ENCODE measurements around the gene TTC32.
"Not testable (repeated sequence)": the region's sequence is repeated elsewhere in the genome, so short reads cannot be mapped to it uniquely, and the experiment has no call there.

The TTC32 gene

GRCh38 chr2:19901442-19902215, at the start of gene TTC32:
TTC32 (minus strand) TSS chr2:19901983; CDS start chr2:19901854, 129 bp downstream.
- peak; percentile 82 to 85 for DNase-seq (ENCODE audit: low read depth in 2 of 2)

- no peak for DNase-seq (ENCODE audit: low read depth in 2 of 2)
These were observed 47.3 kb upstream of the TTC32 start for GRCh38 chr2:19949071-19949470.

GRCh38 chr2:19947184-19947940, 45.6 kb upstream of the TTC32 start:
- no peak for DNase-seq (ENCODE audit: low read depth in 2 of 2)

- DNase-seq (ENCODE audit: low read depth in 2 of 2), result no peak
These were observed 42.5 kb upstream of the TTC32 start for GRCh38 chr2:19944205-19944845.

DNA sequence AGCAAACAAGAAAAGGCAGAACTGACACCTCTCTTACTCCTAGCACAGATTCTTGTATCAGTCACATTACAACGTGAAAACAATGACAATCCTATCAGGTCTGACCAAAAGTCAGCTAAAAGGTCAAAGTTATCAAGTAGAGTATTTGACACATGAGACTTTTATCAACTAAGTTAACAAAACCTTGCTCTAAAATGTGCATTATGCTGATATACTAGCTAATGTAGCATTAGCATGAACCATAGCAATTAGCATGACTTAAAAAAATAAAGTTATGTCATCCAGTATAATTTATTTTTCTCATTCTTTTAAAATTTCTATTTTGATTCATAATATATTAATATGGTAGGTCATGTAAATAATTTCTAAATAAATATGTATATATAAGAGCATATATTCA, 41.4 kb upstream of the TTC32 start:
- DNase-seq (ENCODE audit: low read depth in 2 of 2), result no peak

- no peak for DNase-seq (ENCODE audit: low read depth in 2 of 2)
These were observed 40.4 kb upstream of the TTC32 start for GRCh38 chr2:19942199-19942598.

DNA sequence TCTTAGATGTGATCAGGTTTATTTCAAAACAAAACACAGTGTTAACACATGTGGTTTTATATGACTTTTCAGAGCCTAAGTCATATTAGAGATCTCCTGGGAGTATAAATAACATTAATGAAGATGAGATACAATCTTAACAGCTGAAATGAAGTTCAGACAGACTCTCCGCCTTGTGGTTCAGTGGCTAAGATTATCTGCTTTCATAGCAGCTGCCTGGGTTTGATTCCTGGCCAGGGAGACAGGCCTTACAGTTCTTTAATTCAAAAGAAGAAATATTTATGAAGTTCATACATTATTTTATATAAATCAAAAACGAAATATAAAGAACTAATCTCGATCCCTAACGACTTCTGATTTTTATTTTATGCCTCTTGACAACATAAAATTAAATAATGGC, 35.2 kb upstream of the TTC32 start:
- no peak for DNase-seq (ENCODE audit: low read depth in 2 of 2)

- DNase-seq (ENCODE audit: low read depth in 2 of 2), result no peak
These were observed 34.4 kb upstream of the TTC32 start for GRCh38 chr2:19936203-19936602.

- no peak for DNase-seq (ENCODE audit: low read depth in 2 of 2)
These were observed 31.7 kb upstream of the TTC32 start for GRCh38 chr2:19933351-19933981.

- DNase-seq (ENCODE audit: low read depth in 2 of 2), result no peak
These were observed 31.1 kb upstream of the TTC32 start for GRCh38 chr2:19932928-19933327.

GRCh38 chr2:19929226-19929625, 27.4 kb upstream of the TTC32 start:
- no peak for DNase-seq (ENCODE audit: low read depth in 2 of 2)

DNA sequence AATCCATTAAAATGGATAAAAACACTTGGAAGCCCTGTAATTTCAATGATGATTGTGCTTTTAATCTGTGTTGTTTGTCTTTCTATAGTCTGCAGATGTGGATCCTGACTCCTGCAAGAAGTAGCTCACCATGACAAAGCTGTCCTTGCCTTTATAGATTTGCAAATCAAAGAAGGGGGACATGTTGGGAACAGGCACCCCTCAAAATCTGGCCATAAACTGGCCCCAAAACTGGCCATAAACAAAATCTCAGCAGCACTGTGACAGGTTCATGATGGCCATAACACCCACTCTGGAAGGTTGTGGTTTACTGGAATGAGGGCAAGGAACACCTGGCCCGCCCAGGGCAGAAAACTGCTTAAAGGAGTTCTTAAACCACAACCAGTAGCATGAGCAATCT, 26.0 kb upstream of the TTC32 start:
- not testable (repeated sequence) for DNase-seq (ENCODE audit: low read depth in 2 of 2)

DNA sequence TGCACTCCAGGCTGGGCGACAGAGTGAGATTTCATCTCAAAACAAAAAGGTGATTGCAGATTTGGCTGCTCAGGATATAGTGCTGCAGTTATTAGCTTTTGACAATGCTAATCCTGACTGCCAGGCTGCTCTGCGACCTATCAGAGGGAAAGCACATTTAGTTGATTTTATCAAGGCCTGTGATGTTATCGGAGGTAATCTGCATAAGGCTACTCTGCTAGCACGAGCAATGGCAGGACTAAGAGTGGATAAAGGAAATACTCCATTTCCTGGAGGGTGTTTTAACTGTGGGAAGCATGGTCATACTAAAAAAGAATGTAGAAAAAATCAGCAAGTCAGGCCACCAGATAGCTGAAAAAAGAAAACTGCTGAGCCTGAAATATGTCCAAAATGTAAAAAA, 22.7 kb upstream of the TTC32 start:
- DNase-seq (ENCODE audit: low read depth in 2 of 2), result not testable (repeated sequence)

GRCh38 chr2:19922188-19922587, 20.4 kb upstream of the TTC32 start:
- not testable (repeated sequence) for DNase-seq (ENCODE audit: low read depth in 2 of 2)

DNA sequence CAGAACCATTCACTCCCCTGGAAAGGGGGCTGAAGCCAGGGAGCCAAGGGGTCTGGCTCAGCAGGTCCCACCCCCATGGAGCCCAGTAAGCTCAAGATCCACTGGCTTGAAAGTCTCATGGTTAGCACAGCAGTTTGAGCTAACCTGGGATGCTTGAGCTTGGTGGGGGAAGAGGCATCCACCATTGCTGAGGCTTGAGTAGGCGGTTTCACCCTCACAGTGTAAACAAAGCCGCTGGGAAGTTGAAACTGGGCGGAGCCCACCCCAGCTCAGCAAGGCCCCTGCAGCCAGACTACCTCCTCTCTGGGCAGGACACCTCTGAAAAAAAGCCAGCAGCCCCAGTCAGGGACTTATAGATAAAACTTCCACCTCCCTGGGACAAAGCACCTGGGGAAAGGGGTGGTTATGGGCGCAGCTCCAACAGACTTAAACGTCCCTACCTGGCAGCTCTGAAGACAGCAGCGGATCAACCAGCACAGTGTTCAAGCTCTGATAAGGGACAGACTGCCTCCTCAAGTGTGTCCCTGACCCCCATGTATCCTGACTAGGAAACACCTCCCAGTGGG, 14.7 kb upstream of the TTC32 start:
- DNase-seq (ENCODE audit: low read depth in 2 of 2), result no peak

- no peak for DNase-seq (ENCODE audit: low read depth in 2 of 2)
These were observed 12.6 kb upstream of the TTC32 start for GRCh38 chr2:19914266-19914975.

GRCh38 chr2:19911808-19912509, 10.2 kb upstream of the TTC32 start:
- no peak for DNase-seq (ENCODE audit: low read depth in 2 of 2)

GRCh38 chr2:19902216-19902740, 495 bp upstream of the TTC32 start:
- no peak for DNase-seq (ENCODE audit: low read depth in 2 of 2)

DNA sequence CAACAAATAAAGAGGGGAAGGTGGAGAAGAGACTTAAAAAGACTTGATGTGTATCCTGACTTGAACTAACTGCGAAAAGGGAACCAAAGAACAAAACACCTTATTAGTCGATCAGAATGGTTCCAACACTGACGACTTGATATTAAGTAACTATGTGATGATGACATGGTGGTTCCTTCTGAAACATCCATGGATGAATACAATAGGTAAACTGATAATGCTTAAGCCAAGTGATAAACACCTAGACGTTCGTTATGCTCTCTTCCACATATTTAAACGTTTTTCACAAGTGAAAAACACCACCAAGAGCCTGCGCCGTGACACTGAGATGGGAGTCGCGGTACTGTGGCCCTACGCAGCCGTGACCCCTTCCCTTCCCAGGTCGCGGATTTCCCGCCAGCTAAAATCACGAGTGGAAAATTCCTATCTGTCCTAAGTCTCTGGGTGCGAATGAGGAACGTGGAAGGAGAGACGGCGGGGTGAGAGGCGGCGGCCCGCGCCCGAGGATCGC, 797 bp downstream of the TTC32 start:
- no peak for DNase-seq (ENCODE audit: low read depth in 2 of 2)

All from stimulated activated CD4-positive, alpha-beta T cell treated with anti-CD3 and anti-CD28 coated beads, Interleukin-12 subunit alpha, Interleukin-12 subunit beta, amount 100 ng/mL, for 24 hours (primary cell).